K562 (cell line): ENCODE results near the gene CLHC1. TPM values are rescaled to one million over a fixed set of nuclear protein-coding genes. Genes with fewer than 3 reads are reported as not detected.

Experiments used
- ATF6 ChIP-seq: sonication (generic); formaldehyde crosslinking; IDR thresholded peaks from 2 replicates; pipeline ENCODE4 v1.4.0; 2020; ENCODE audit warnings: mild to moderate bottlenecking, missing genetic modification reagents
- BMI1 ChIP-seq: fragments of 150-350 bp; IDR thresholded peaks from 2 replicates; pipeline ENCODE4 v1.6.1; 2014; ENCODE audit warnings: low read length
- PRDM10 ChIP-seq: fragments of 450-650 bp; IDR thresholded peaks from 2 replicates; pipeline ENCODE4 v1.6.1; 2018; ENCODE audit not compliant: partially characterized antibody
- SMARCB1 ChIP-seq: IDR thresholded peaks from 2 replicates; pipeline ENCODE4 v1.6.1; 2011; ENCODE audit warnings: improper control_type of control experiment, low read depth; ENCODE audit not compliant: insufficient read length
- WHSC1 ChIP-seq: IDR thresholded peaks from one replicate; pipeline ENCODE4 v1.6.1; 2012; ENCODE audit warnings: low read length, control low read depth, inconsistent platforms
- ZBED1 ChIP-seq: IDR thresholded peaks from 2 replicates; pipeline ENCODE4 v1.6.1; 2014
- ZBTB17 ChIP-seq: fragments of 450-650 bp; formaldehyde crosslinking; IDR thresholded peaks from 2 replicates; pipeline ENCODE4 v1.4.0; 2020; ENCODE audit warnings: mild to moderate bottlenecking
- ZBTB34 ChIP-seq: fragments of 250-450 bp; sonication (Bioruptor Pico); IDR thresholded peaks from 2 replicates; pipeline ENCODE4 v1.8.0; 2021; ENCODE audit warnings: mild to moderate bottlenecking, moderate library complexity
- ZNF384 ChIP-seq: IDR thresholded peaks from 2 replicates; pipeline ENCODE4 v1.6.1; 2012; ENCODE audit warnings: low read depth, low read length, improper control_type of control experiment
- ZNF408 ChIP-seq: fragments of 250-450 bp; sonication (Bioruptor Pico); IDR thresholded peaks from 2 replicates; pipeline ENCODE4 v1.4.0; 2020; ENCODE audit warnings: low read depth, mild to moderate bottlenecking, moderate library complexity
- ZNF41 ChIP-seq: fragments of 250-450 bp; sonication (Bioruptor Pico); conservative IDR thresholded peaks from 2 replicates; pipeline ENCODE4 v1.4.0; 2020; ENCODE audit warnings: mild to moderate bottlenecking
- ZNF511 ChIP-seq: sonication (generic); formaldehyde crosslinking; IDR thresholded peaks from 2 replicates; pipeline ENCODE4 v1.8.0; 2022; ENCODE audit warnings: mild to moderate bottlenecking, missing genetic modification reagents
- ZNF696 ChIP-seq: fragments of 250-450 bp; sonication (Bioruptor Pico); conservative IDR thresholded peaks from 2 replicates; pipeline ENCODE4 v1.4.0; 2020; ENCODE audit warnings: mild to moderate bottlenecking, moderate library complexity
- ZNF766 ChIP-seq: fragments of 200-800 bp; sonication (Bioruptor generic); conservative IDR thresholded peaks from 2 replicates; pipeline ENCODE4 v1.6.1; 2016; ENCODE audit warnings: missing genetic modification characterization, missing compliant biosample characterization
- ZZZ3 ChIP-seq: fragments of 450-650 bp; IDR thresholded peaks from 2 replicates; pipeline ENCODE4 v1.6.1; 2016; ENCODE audit warnings: antibody characterized with exemption, mild to moderate bottlenecking, moderate library complexity
- polyA plus RNA-seq, 8 experiments: library from polyadenylated mRNA; depleted of rRNA in 4 of 8; stranded (reverse) in 5 of 8; unstranded in 3 of 8; fragments of >200 nt; fragmentation: Nextera tagmentation in 2 of 8; fragmentation: Illumina TruSeq in 1 of 8; extraction: Ambion mirVana in 2 of 8; extraction: Trizol in 1 of 8; gene quantifications; 2 replicates each; pipeline versions ENCODE4 v1.2.1 to v1.2.3, GENCODE V29; 2011 to 2014; ENCODE audit warnings: inconsistent platforms in 1 of 8, missing spikeins in 1 of 8
- total RNA-seq, 7 experiments: library from RNA; depleted of rRNA in 6 of 7; stranded (reverse); fragments of >200 nt in 6 of 7; fragmentation: Illumina TruSeq in 2 of 7; extraction: Trizol in 2 of 7; gene quantifications; 2 replicates each; pipeline versions ENCODE4 v1.2.1 to v1.2.3, GENCODE V29; 2011 to 2021; ENCODE audit warnings: low replicate concordance in 1 of 7
- TF ChIP-seq, protein P1 (sequence below): fragments of 450-650 bp; formaldehyde crosslinking; IDR thresholded peaks from 2 replicates; pipeline ENCODE4 v1.4.0; 2022; ENCODE audit warnings: missing genetic modification characterization
- TF ChIP-seq, protein P2 (sequence below): sonication (generic); formaldehyde crosslinking; IDR thresholded peaks from 2 replicates; pipeline ENCODE4 v1.8.0; 2022; ENCODE audit warnings: missing genetic modification reagents, mild to moderate bottlenecking, borderline replicate concordance

Gene CLHC1
- total and polyA plus RNA-seq, 9 of the 15 experiments (the other 6 are each of a cell fraction or from before 2014, with no cell fraction given): 3.7 to 14.3 (median 8.6) TPM

GRCh38 chr2:55268907-55269644 lies 37.0 kb upstream of the CLHC1 start, which contains the start of gene MTIF2 (continued):
- TF ChIP-seq, protein P1, sequence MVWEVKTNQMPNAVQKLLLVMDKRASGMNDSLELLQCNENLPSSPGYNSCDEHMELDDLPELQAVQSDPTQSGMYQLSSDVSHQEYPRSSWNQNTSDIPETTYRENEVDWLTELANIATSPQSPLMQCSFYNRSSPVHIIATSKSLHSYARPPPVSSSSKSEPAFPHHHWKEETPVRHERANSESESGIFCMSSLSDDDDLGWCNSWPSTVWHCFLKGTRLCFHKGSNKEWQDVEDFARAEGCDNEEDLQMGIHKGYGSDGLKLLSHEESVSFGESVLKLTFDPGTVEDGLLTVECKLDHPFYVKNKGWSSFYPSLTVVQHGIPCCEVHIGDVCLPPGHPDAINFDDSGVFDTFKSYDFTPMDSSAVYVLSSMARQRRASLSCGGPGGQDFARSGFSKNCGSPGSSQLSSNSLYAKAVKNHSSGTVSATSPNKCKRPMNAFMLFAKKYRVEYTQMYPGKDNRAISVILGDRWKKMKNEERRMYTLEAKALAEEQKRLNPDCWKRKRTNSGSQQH: no peak
- TF ChIP-seq ATF6 (no peak), ZBTB17 (CRISPR knock-in tag) (no peak), ZBED1 (peak; percentile 89), ZZZ3 (peak; percentile 55; the same call in 1 of the 2 replicates), ZNF41 (CRISPR knock-in tag) (no peak), PRDM10 (peak; percentile 58), ZNF511 (CRISPR knock-in tag) (peak; percentile 86), SMARCB1 (no peak), ZNF384 (no peak), ZNF766 (CRISPR knock-in tag) (peak; percentile 97), BMI1 (no peak), WHSC1 (no peak), ZNF408 (CRISPR knock-in tag) (no peak), ZBTB34 (no peak), ZNF696 (CRISPR knock-in tag) (no peak)
- TF ChIP-seq, protein P2, sequence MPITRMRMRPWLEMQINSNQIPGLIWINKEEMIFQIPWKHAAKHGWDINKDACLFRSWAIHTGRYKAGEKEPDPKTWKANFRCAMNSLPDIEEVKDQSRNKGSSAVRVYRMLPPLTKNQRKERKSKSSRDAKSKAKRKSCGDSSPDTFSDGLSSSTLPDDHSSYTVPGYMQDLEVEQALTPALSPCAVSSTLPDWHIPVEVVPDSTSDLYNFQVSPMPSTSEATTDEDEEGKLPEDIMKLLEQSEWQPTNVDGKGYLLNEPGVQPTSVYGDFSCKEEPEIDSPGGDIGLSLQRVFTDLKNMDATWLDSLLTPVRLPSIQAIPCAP (CRISPR knock-in tag): no peak
